Right lobe of liver (tissue), 4 donors: Measurements from ENCODE around the gene GMDS.

ENCODE experiments used
- POLR2A ChIP-seq: fragments of 450-650 bp; IDR thresholded peaks from one replicate; pipeline ENCODE4 v1.6.1; 2017; ENCODE audit warnings: antibody characterized with exemption, mild to moderate bottlenecking
- TF ChIP-seq, protein P1 (sequence below), 4 donors: fragments of 200-600 bp in 3 of 4; fragments of 450-650 bp in 1 of 4; IDR thresholded peaks; one replicate each; pipeline versions ENCODE4 v1.5.1 to v1.8.0; 2016 to 2022; ENCODE audit warnings: antibody characterized with exemption in 4 of 4, mild to moderate bottlenecking in 2 of 4
- donor health status: DM: no; HTN: no; CAD: no.
- donor health status: DM: no; HTN: no; CAD: no.
- donor health status: DM: no; HTN: yes; CAD: no.

DNA sequence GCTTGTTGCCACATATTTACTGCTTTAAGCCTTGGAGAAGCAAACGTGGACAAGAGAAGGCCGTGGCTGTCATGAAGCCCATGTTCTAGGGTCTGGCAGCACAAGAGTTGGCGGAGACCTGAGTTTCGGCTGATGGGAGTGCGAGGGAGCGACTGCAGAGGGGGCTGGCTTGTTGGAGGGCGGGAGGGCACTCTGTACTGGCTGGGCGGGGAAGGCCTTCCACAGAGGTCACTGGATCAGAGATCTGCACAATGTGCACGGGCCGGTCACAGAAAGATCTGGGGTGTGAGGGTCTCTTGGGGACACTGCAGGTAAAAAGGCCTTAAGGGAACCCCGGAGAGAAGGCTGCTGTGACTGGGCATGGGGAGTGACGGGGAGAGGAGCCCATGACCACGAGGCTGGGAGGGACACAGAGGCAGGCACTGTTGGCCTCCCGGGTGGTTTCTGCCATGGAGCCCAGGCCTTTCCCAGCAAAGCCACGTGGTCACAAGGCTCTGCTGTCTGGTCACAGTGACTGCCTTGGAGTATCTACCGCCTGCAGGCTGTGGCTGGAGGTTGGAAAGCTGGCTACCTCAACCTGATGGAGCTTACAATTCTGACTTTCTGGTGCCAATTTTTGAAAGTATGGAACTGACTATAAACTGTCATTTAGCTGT lies 611.9 kb downstream of the GMDS start:
- TF ChIP-seq, protein P1, sequence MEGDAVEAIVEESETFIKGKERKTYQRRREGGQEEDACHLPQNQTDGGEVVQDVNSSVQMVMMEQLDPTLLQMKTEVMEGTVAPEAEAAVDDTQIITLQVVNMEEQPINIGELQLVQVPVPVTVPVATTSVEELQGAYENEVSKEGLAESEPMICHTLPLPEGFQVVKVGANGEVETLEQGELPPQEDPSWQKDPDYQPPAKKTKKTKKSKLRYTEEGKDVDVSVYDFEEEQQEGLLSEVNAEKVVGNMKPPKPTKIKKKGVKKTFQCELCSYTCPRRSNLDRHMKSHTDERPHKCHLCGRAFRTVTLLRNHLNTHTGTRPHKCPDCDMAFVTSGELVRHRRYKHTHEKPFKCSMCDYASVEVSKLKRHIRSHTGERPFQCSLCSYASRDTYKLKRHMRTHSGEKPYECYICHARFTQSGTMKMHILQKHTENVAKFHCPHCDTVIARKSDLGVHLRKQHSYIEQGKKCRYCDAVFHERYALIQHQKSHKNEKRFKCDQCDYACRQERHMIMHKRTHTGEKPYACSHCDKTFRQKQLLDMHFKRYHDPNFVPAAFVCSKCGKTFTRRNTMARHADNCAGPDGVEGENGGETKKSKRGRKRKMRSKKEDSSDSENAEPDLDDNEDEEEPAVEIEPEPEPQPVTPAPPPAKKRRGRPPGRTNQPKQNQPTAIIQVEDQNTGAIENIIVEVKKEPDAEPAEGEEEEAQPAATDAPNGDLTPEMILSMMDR (IDR thresholded peaks at IDR 0.05) = no peak
- no peak for TF ChIP-seq POLR2A
